Activated CD8-positive, alpha-beta memory T cell treated with anti-CD3 and anti-CD28 coated beads, Interleukin-2, amount 50 U/mL, for 4 hours (primary cell): ENCODE data around the gene SOX6.

Experiments
- DNase-seq: peaks from one replicate; pipeline ENCODE4 v3.0.0-alpha.2; 2020

Gene SOX6

DNA sequence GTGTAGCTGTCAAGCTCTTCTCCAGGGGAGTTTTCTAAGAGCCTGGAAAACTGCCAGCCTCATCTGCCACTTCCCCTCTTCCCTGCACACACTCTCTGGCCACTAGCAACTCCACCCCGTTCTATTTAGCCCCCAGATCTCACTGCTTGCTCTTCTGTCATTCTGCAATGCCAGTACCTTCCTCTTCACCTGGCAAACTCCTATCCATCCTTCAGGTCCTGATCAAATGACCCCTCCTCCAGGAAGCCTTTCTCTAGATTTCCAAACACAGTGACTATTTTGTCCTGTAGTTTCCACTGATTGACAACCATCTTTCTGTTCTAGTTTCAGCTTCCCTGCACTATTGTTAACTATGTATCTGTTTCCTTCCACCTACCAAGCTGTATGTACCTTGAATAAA is 437.7 kb downstream of the SOX6 start:
- no peak for DNase-seq

DNA sequence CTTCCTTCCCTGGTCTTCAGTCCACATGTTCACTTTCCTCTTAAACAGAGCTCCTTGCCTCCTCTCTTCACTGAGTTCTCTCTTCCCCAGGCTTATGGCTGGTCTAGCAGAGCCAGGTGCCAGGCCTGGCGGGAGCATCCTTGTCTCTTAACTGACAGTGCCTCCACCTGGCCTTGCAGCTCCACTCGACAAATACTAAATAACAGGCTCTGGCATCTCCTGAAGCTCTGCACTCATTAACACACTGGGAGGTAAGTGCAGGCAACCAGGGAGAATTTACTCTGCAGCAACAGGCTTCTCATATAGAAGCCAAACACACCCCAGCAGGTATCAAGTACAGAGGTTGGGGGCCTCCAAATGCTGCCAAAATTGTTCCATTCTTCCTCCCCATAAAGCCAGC is 438.1 kb downstream of the SOX6 start:
- no peak for DNase-seq
